HCT116 (cell line): ENCODE results near the gene RPL3. TPM values are rescaled to one million over a fixed set of nuclear protein-coding genes. Genes with fewer than 3 reads are reported as not detected.

ENCODE experiments used
- ATAC-seq: fragments of 200-7000 bp; cut with Tn5 transposase; 2 replicates; pipeline ENCODE4 v1.9.1; 2020; ENCODE audit warnings: mild to moderate bottlenecking, moderate library complexity
- BruUV-seq: library from RNA; stranded (reverse); fragments of 400-500 nt; replicated peaks from 2 replicates; lab custom pipeline; 2021; lab: Mats Ljungman, UMichigan
- CTCF ChIA-PET: fragments of 300-600 bp; sonication (Branson Sonifier 250); formaldehyde crosslinking; loops from one replicate; lab custom pipeline; 2021; ENCODE audit warnings: antibody characterized with exemption; lab: Charles Lee
- POLR2A ChIA-PET: fragments of 300-600, 350-600 bp; sonication (Branson Sonifier 250); formaldehyde crosslinking; loops from one replicate; lab custom pipeline; 2021; ENCODE audit warnings: antibody characterized with exemption; lab: Charles Lee
- RAD21 ChIA-PET, 2 experiments: fragments of 300-600 bp; sonication (Branson Sonifier 250); formaldehyde crosslinking; loops; one replicate each; lab custom pipeline; 2023; ENCODE audit warnings: low total read pairs in 2 of 2; ENCODE audit not compliant: uncharacterized antibody in 2 of 2, unreplicated experiment in 2 of 2, low non-redundant PET in 1 of 2; lab: Charles Lee
- DNase-seq: peaks from one replicate; pipeline ENCODE4 v3.0.0-alpha.2; 2010; ENCODE audit warnings: low read depth, low spot score
- H2AFZ ChIP-seq: fragments of 200-600 bp; shearing (Covaris generic), sonication (generic); 2 replicates; pipeline ENCODE4 v1.6.1; 2017; ENCODE audit warnings: low read depth, mixed run types, mixed read lengths, antibody characterized with exemption, low read length; ENCODE audit not compliant: poor library complexity, severe bottlenecking
- H3K27ac ChIP-seq: 2 replicates; pipeline ENCODE4 v1.5.1; 2012; ENCODE audit warnings: low read depth, low read length
- H3K27me3 ChIP-seq: fragments of 200-600 bp; sonication (generic); 2 replicates; pipeline ENCODE4 v1.6.1; 2016; ENCODE audit warnings: mixed run types, low read length, mixed read lengths; ENCODE audit not compliant: insufficient read depth
- H3K36me3 ChIP-seq, 2 experiments: fragments of 200-500 bp in 1 of 2; fragments of 200-600 bp in 1 of 2; sonication (Bioruptor generic) in 1 of 2; sonication (generic) in 1 of 2; 2 replicates each; pipeline versions ENCODE4 v1.5.1 to v1.6.1; 2014 to 2016; ENCODE audit warnings: low read length in 2 of 2, inconsistent platforms in 1 of 2, mixed read lengths in 1 of 2, mixed run types in 1 of 2; ENCODE audit not compliant: insufficient read depth in 2 of 2, control insufficient read depth in 1 of 2
- H3K4me1 ChIP-seq, 2 experiments: fragments of 200-600 bp in 1 of 2; sonication (generic) in 1 of 2; 2 replicates each; pipeline versions ENCODE4 v1.5.1 to v1.6.1; 2012 to 2017; ENCODE audit warnings: low read length in 2 of 2, inconsistent platforms in 1 of 2, mild to moderate bottlenecking in 1 of 2, mixed read lengths in 1 of 2, mixed run types in 1 of 2, moderate library complexity in 1 of 2; ENCODE audit not compliant: insufficient read depth in 2 of 2, control insufficient read depth in 1 of 2
- H3K4me2 ChIP-seq: fragments of 200-600 bp; sonication (generic); 2 replicates; pipeline ENCODE4 v1.6.1; 2017; ENCODE audit warnings: mixed run types, low read length, mixed read lengths
- H3K4me3 ChIP-seq, 2 experiments: fragments of 200-600 bp in 1 of 2; sonication (generic) in 1 of 2; replicated peaks in 1 of 2; 2 replicates each; pipeline ENCODE4 v1.5.1; 2011 to 2016; ENCODE audit warnings: low read length in 2 of 2, control low read depth in 1 of 2, low read depth in 1 of 2, mild to moderate bottlenecking in 1 of 2, mixed read lengths in 1 of 2, mixed run types in 1 of 2
- H3K79me2 ChIP-seq: fragments of 200-600 bp; sonication (generic); 2 replicates; pipeline ENCODE4 v1.6.1; 2017; ENCODE audit warnings: mild to moderate bottlenecking, mixed run types, low read length, moderate library complexity, mixed read lengths; ENCODE audit not compliant: insufficient read depth
- H3K9ac ChIP-seq: fragments of 200-600 bp; sonication (generic); 2 replicates; pipeline ENCODE4 v1.6.1; 2016; ENCODE audit warnings: low read length, mixed read lengths
- H3K9me2 ChIP-seq: fragments of 200-600 bp; sonication (generic), shearing (Covaris generic); 2 replicates; pipeline ENCODE4 v1.6.1; 2017; ENCODE audit warnings: mixed run types, mild to moderate bottlenecking, moderate library complexity; ENCODE audit not compliant: insufficient read depth
- H3K9me3 ChIP-seq, 2 experiments: fragments of 200-500 bp in 1 of 2; fragments of 200-600 bp in 1 of 2; sonication (Bioruptor generic) in 1 of 2; sonication (generic) in 1 of 2; 2 replicates each; pipeline ENCODE4 v1.6.1; 2014 to 2017; ENCODE audit warnings: low read length in 2 of 2, mixed read lengths in 2 of 2, inconsistent platforms in 1 of 2, low read depth in 1 of 2, mild to moderate bottlenecking in 1 of 2, mixed run types in 1 of 2, moderate library complexity in 1 of 2; ENCODE audit not compliant: control insufficient read depth in 1 of 2, insufficient read depth in 1 of 2
- H4K20me1 ChIP-seq: fragments of 200-600 bp; sonication (generic), shearing (Covaris generic); 2 replicates; pipeline ENCODE4 v1.6.1; 2017; ENCODE audit warnings: mixed run types, mild to moderate bottlenecking, moderate library complexity; ENCODE audit not compliant: insufficient read depth
- EGR1 ChIP-seq: IDR thresholded peaks from 2 replicates; pipeline ENCODE4 v1.6.1; 2012; ENCODE audit warnings: low read depth
- ELF1 ChIP-seq: IDR thresholded peaks from 2 replicates; pipeline ENCODE4 v1.6.1; 2012; ENCODE audit warnings: low read depth, borderline replicate concordance
- FOSL1 ChIP-seq: IDR thresholded peaks from 2 replicates; pipeline ENCODE4 v1.6.1; 2012; ENCODE audit warnings: low read depth
- JUND ChIP-seq: IDR thresholded peaks from 2 replicates; pipeline ENCODE4 v1.6.1; 2012
- POLR2A ChIP-seq: IDR thresholded peaks from 2 replicates; pipeline ENCODE4 v1.7.0; 2011; ENCODE audit warnings: borderline replicate concordance; ENCODE audit not compliant: insufficient read depth, insufficient read length; ENCODE audit errors: extremely low read depth
- SIN3A ChIP-seq: IDR thresholded peaks from 2 replicates; pipeline ENCODE4 v1.6.1; 2012; ENCODE audit warnings: low read depth
- SP1 ChIP-seq: IDR thresholded peaks from 2 replicates; pipeline ENCODE4 v1.6.1; 2012; ENCODE audit warnings: low read depth
- YY1 ChIP-seq: IDR thresholded peaks from 2 replicates; pipeline ENCODE4 v1.6.1; 2011; ENCODE audit warnings: low read length, low read depth, moderate library complexity, mild to moderate bottlenecking; ENCODE audit not compliant: insufficient replicate concordance; ENCODE audit errors: extremely low read depth
- ZFX ChIP-seq: fragments of 450-650 bp; IDR thresholded peaks from 2 replicates; pipeline ENCODE4 v1.6.1; 2017
- ZNF274 ChIP-seq: fragments of 200-500 bp; sonication (Bioruptor generic); IDR thresholded peaks from 2 replicates; pipeline ENCODE4 v1.6.1; 2014; ENCODE audit warnings: mild to moderate bottlenecking, low read depth, low read length, inconsistent platforms
- intact Hi-C: fragments of 100-400 bp; cut with micrococcal nuclease; formaldehyde crosslinking; loops from 2 replicates; pipeline ENCODE4 v1.10.0; 2022
- total RNA-seq: library from RNA; stranded (reverse); gene quantifications from one replicate; pipeline ENCODE4 v1.2.1, GENCODE V29; 2021; ENCODE audit not compliant: unreplicated experiment
- TF ChIP-seq, protein P1 (sequence below): IDR thresholded peaks from 2 replicates; pipeline ENCODE4 v1.6.1; 2012
- TF ChIP-seq, protein P2 (sequence below), 3 experiments: fragments of 200-600 bp in 1 of 3; sonication (generic) in 1 of 3; IDR thresholded peaks in 2 of 3; conservative IDR thresholded peaks in 1 of 3; 2 replicates each; pipeline ENCODE4 v1.5.1; 2012 to 2017; ENCODE audit warnings: low read depth in 2 of 3, low read length in 2 of 3, antibody characterized with exemption in 1 of 3, borderline replicate concordance in 1 of 3, control low read depth in 1 of 3, mild to moderate bottlenecking in 1 of 3, mixed read lengths in 1 of 3, mixed run types in 1 of 3, moderate library complexity in 1 of 3; ENCODE audit not compliant: insufficient read depth in 1 of 3
- TF ChIP-seq, protein P3 (sequence below): IDR thresholded peaks from 2 replicates; pipeline ENCODE4 v1.6.1; 2012; ENCODE audit warnings: low read depth
- TF ChIP-seq, protein P4 (sequence below): IDR thresholded peaks from 2 replicates; pipeline ENCODE4 v1.6.1; 2011; ENCODE audit warnings: mild to moderate bottlenecking, low read length, moderate library complexity; ENCODE audit not compliant: insufficient replicate concordance; ENCODE audit errors: extremely low read depth

RPL3 gene
- total RNA-seq, 1 experiment from 2014 or later = 2,966 TPM

DNA sequence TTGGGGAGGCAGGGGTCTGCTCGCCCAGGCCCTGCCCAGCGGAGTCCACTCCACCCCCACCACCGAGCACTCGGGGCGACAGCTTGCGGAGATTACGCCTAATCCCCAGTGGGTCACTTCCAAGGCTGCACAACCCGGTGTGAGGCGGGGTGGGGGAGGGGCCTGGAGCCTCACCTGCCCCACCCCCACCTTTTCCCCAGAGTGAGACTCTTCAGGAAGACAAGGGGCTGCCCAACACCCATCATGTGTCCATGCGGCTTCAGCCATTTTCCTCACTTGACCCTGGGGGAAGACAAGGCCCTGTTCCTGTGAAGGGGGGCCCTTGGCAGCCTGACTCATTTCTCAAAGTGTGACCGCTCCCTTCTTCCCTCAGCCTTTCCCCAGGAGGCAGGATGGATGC lies 42.8 kb upstream of the RPL3 start:
- CTCF ChIA-PET = no interaction called here
- H3K4me1 ChIP-seq = peaks cover 18 to 36% of the 10 kb centered on the region in 2 experiments
- DNase-seq = no peak
- TF ChIP-seq, protein P1, sequence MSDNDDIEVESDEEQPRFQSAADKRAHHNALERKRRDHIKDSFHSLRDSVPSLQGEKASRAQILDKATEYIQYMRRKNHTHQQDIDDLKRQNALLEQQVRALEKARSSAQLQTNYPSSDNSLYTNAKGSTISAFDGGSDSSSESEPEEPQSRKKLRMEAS = no peak
- TF ChIP-seq YY1 (no peak), EGR1 (no peak), JUND (no peak), SP1 (no peak), ZFX (no peak; the same call in 1 of the 2 replicates), ELF1 (no peak), POLR2A (no peak), ZNF274 (no peak), FOSL1 (no peak), SIN3A (no peak)
- TF ChIP-seq, protein P2, sequence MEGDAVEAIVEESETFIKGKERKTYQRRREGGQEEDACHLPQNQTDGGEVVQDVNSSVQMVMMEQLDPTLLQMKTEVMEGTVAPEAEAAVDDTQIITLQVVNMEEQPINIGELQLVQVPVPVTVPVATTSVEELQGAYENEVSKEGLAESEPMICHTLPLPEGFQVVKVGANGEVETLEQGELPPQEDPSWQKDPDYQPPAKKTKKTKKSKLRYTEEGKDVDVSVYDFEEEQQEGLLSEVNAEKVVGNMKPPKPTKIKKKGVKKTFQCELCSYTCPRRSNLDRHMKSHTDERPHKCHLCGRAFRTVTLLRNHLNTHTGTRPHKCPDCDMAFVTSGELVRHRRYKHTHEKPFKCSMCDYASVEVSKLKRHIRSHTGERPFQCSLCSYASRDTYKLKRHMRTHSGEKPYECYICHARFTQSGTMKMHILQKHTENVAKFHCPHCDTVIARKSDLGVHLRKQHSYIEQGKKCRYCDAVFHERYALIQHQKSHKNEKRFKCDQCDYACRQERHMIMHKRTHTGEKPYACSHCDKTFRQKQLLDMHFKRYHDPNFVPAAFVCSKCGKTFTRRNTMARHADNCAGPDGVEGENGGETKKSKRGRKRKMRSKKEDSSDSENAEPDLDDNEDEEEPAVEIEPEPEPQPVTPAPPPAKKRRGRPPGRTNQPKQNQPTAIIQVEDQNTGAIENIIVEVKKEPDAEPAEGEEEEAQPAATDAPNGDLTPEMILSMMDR (IDR thresholded peaks at IDR 0.05 in 2 of 3, conservative IDR thresholded peaks at IDR 0.05 in 1 of 3; ENCODE audit: borderline replicate concordance in 1 of 3, insufficient read depth in 1 of 3, low read depth in 2 of 3, low read length in 2 of 3) = no peak
- TF ChIP-seq, protein P3, sequence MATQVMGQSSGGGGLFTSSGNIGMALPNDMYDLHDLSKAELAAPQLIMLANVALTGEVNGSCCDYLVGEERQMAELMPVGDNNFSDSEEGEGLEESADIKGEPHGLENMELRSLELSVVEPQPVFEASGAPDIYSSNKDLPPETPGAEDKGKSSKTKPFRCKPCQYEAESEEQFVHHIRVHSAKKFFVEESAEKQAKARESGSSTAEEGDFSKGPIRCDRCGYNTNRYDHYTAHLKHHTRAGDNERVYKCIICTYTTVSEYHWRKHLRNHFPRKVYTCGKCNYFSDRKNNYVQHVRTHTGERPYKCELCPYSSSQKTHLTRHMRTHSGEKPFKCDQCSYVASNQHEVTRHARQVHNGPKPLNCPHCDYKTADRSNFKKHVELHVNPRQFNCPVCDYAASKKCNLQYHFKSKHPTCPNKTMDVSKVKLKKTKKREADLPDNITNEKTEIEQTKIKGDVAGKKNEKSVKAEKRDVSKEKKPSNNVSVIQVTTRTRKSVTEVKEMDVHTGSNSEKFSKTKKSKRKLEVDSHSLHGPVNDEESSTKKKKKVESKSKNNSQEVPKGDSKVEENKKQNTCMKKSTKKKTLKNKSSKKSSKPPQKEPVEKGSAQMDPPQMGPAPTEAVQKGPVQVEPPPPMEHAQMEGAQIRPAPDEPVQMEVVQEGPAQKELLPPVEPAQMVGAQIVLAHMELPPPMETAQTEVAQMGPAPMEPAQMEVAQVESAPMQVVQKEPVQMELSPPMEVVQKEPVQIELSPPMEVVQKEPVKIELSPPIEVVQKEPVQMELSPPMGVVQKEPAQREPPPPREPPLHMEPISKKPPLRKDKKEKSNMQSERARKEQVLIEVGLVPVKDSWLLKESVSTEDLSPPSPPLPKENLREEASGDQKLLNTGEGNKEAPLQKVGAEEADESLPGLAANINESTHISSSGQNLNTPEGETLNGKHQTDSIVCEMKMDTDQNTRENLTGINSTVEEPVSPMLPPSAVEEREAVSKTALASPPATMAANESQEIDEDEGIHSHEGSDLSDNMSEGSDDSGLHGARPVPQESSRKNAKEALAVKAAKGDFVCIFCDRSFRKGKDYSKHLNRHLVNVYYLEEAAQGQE = no peak
- TF ChIP-seq, protein P4, sequence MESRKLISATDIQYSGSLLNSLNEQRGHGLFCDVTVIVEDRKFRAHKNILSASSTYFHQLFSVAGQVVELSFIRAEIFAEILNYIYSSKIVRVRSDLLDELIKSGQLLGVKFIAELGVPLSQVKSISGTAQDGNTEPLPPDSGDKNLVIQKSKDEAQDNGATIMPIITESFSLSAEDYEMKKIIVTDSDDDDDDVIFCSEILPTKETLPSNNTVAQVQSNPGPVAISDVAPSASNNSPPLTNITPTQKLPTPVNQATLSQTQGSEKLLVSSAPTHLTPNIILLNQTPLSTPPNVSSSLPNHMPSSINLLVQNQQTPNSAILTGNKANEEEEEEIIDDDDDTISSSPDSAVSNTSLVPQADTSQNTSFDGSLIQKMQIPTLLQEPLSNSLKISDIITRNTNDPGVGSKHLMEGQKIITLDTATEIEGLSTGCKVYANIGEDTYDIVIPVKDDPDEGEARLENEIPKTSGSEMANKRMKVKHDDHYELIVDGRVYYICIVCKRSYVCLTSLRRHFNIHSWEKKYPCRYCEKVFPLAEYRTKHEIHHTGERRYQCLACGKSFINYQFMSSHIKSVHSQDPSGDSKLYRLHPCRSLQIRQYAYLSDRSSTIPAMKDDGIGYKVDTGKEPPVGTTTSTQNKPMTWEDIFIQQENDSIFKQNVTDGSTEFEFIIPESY = no peak
- TF ChIP-seq, all 23 proteins: peak for 0
- H3K4me2 ChIP-seq = no peak overlapping the region
- H3K4me3 ChIP-seq = no peak overlapping the region
- no peaks in the 10 kb centered on the region for H3K9me3 ChIP-seq
- no peak overlapping the region for H3K9ac ChIP-seq
- ChIA-PET RAD21 (no interaction called here), POLR2A (no interaction called here)
- BruUV-seq = no TSS peak
- ATAC-seq = no peak
- no peaks in the 10 kb centered on the region for H4K20me1 ChIP-seq
- no peak overlapping the region for H2AFZ ChIP-seq
- no peaks in the 10 kb centered on the region for H3K79me2 ChIP-seq
- no peaks in the 10 kb centered on the region for H3K9me2 ChIP-seq
- H3K36me3 ChIP-seq = no peaks in the 10 kb centered on the region
- intact Hi-C loops = no loop called here
- no peak overlapping the region for H3K27ac ChIP-seq
- no peaks in the 10 kb centered on the region for H3K27me3 ChIP-seq
